Panc1 (cell line): ENCODE measurements around the gene ANO2. TPM values are rescaled to one million over a fixed set of nuclear protein-coding genes. Genes with fewer than 3 reads are reported as not detected.

Source experiments
- ATAC-seq: fragments of 200-7000 bp; cut with Tn5 transposase; 2 replicates; pipeline ENCODE4 v1.9.1; 2020; ENCODE audit warnings: mild to moderate bottlenecking, moderate library complexity
- BruUV-seq: library from RNA; stranded (reverse); fragments of 400-500 nt; replicated peaks from 2 replicates; lab custom pipeline; 2021; lab: Mats Ljungman, UMichigan
- CTCF ChIA-PET: fragments of 300-600 bp; sonication (Branson Sonifier 250); formaldehyde crosslinking; loops from one replicate; lab custom pipeline; 2022; ENCODE audit warnings: antibody characterized with exemption; lab: Charles Lee
- POLR2A ChIA-PET: fragments of 300-600 bp; sonication (Branson Sonifier 250); formaldehyde crosslinking; loops from one replicate; lab custom pipeline; 2022; ENCODE audit warnings: antibody characterized with exemption; lab: Charles Lee
- DNase-seq: peaks from one replicate; pipeline ENCODE4 v3.0.0-alpha.2; 2010; ENCODE audit warnings: low read depth, low spot score
- H3K27ac ChIP-seq: 2 replicates; pipeline ENCODE4 v1.5.1; 2011; ENCODE audit warnings: mild to moderate bottlenecking, low read length, inconsistent platforms
- H3K27me3 ChIP-seq: fragments of 200-500 bp; sonication (Bioruptor generic); 2 replicates; pipeline ENCODE4 v1.6.0; 2014; ENCODE audit warnings: low read length, inconsistent platforms; ENCODE audit not compliant: control insufficient read depth, insufficient read depth
- H3K36me3 ChIP-seq: fragments of 200-500 bp; sonication (Bioruptor generic); 2 replicates; pipeline ENCODE4 v1.5.1; 2014; ENCODE audit warnings: inconsistent platforms, mild to moderate bottlenecking, low read length, moderate library complexity; ENCODE audit not compliant: control insufficient read depth, insufficient read depth
- H3K4me1 ChIP-seq: 2 replicates; pipeline ENCODE4 v1.5.1; 2011; ENCODE audit warnings: inconsistent platforms, mild to moderate bottlenecking, low read length, moderate library complexity; ENCODE audit not compliant: control insufficient read depth, insufficient read depth
- H3K4me3 ChIP-seq, 2 experiments: 2 replicates each; pipeline ENCODE4 v1.5.1; 2011 to 2012; ENCODE audit warnings: low read depth in 2 of 2, low read length in 2 of 2, mild to moderate bottlenecking in 2 of 2, inconsistent platforms in 1 of 2, moderate library complexity in 1 of 2
- H3K9me3 ChIP-seq: fragments of 200-500 bp; sonication (Bioruptor generic); 2 replicates; pipeline ENCODE4 v1.5.1; 2014; ENCODE audit warnings: low read depth, mild to moderate bottlenecking, inconsistent platforms, low read length, moderate library complexity; ENCODE audit not compliant: control insufficient read depth, insufficient read depth
- CTCF ChIP-seq: fragments of 450-650 bp; IDR thresholded peaks from 2 replicates; pipeline ENCODE4 v1.5.1; 2017; ENCODE audit warnings: mild to moderate bottlenecking
- POLR2AphosphoS5 ChIP-seq: IDR thresholded peaks from 2 replicates; pipeline ENCODE4 v1.6.1; 2012; ENCODE audit warnings: mild to moderate bottlenecking, low read depth, low read length, moderate library complexity
- REST ChIP-seq, 2 experiments: IDR thresholded peaks; 2 replicates each; pipeline ENCODE4 v1.6.1; 2011 to 2012; ENCODE audit warnings: low read depth in 2 of 2, control low read depth in 1 of 2, low read length in 1 of 2, mild to moderate bottlenecking in 1 of 2, moderate library complexity in 1 of 2; ENCODE audit not compliant: insufficient read depth in 1 of 2
- SIN3A ChIP-seq: IDR thresholded peaks from 2 replicates; pipeline ENCODE4 v1.6.1; 2012; ENCODE audit warnings: low read depth, mild to moderate bottlenecking, low read length, moderate library complexity, borderline replicate concordance; ENCODE audit not compliant: insufficient read depth
- TCF7L2 ChIP-seq: IDR thresholded peaks from 2 replicates; pipeline ENCODE4 v1.6.1; 2011; ENCODE audit warnings: mild to moderate bottlenecking, low read depth, low read length, inconsistent platforms
- in situ Hi-C: cut with HindIII; loops from 2 replicates; pipeline ENCODE4 v1.10.0; 2016; ENCODE audit warnings: low sequenced_read_pairs, low pct_unique_long_range_greater_than_20kb
- intact Hi-C: fragments of 100-400 bp; cut with micrococcal nuclease; formaldehyde crosslinking; loops from one replicate; pipeline ENCODE4 v1.10.0; 2022; ENCODE audit not compliant: unreplicated experiment
- total RNA-seq: library from RNA; stranded (reverse); gene quantifications from one replicate; pipeline ENCODE4 v1.2.1, GENCODE V29; 2021; ENCODE audit not compliant: unreplicated experiment

ANO2 gene
- total RNA-seq, 1 experiment from 2014 or later, result not detected

GRCh38 chr12:5630726-5631125 lies 314.3 kb downstream of the ANO2 start:
- Histone ChIP-seq H3K27ac (no peak overlapping the region), H3K36me3 (no peaks in the 10 kb centered on the region), H3K27me3 (peaks cover 2% of the 10 kb centered on the region; the same call in 1 of the 2 replicates), H3K9me3 (no peaks in the 10 kb centered on the region), H3K4me3 (no peak overlapping the region), H3K4me1 (no peaks in the 10 kb centered on the region)
- ChIA-PET CTCF (no interaction called here), POLR2A (no interaction called here)
- in situ Hi-C loops, result no loop called here
- no peak for TF ChIP-seq TCF7L2
- TF ChIP-seq REST (IDR thresholded peaks at IDR 0.05; ENCODE audit: insufficient read depth in 1 of 2, low read depth in 2 of 2, low read length in 1 of 2), result no peak
- TF ChIP-seq SIN3A, result no peak
- TF ChIP-seq CTCF, result no peak
- TF ChIP-seq POLR2AphosphoS5, result no peak
- no peak for ATAC-seq
- intact Hi-C loops, result no loop called here
- no peak for DNase-seq
- no TSS peak for BruUV-seq

GRCh38 chr12:5628501-5628900 lies 316.6 kb downstream of the ANO2 start:
- intact Hi-C loops, result no loop called here
- H3K4me1 ChIP-seq, result no peaks in the 10 kb centered on the region
- ChIA-PET POLR2A (no interaction called here), CTCF (no interaction called here)
- H3K9me3 ChIP-seq, result no peaks in the 10 kb centered on the region
- H3K27me3 ChIP-seq, result peaks cover 2% of the 10 kb centered on the region; the same call in 1 of the 2 replicates
- no TSS peak for BruUV-seq
- no peak for ATAC-seq
- no peaks in the 10 kb centered on the region for H3K36me3 ChIP-seq
- no peak for DNase-seq
- H3K27ac ChIP-seq, result no peak overlapping the region
- in situ Hi-C loops, result no loop called here
- H3K4me3 ChIP-seq, result no peak overlapping the region
- no peak for TF ChIP-seq CTCF
- no peak for TF ChIP-seq POLR2AphosphoS5
- TF ChIP-seq SIN3A, result no peak
- no peak for TF ChIP-seq TCF7L2
- no peak for TF ChIP-seq REST (IDR thresholded peaks at IDR 0.05; ENCODE audit: insufficient read depth in 1 of 2, low read depth in 2 of 2, low read length in 1 of 2)
